ENCODE results near the gene SGCD.
"Not testable (repeated sequence)": the region's sequence is repeated elsewhere in the genome, so short reads cannot be mapped to it uniquely, and the experiment has no call there.

Gene SGCD

DNA sequence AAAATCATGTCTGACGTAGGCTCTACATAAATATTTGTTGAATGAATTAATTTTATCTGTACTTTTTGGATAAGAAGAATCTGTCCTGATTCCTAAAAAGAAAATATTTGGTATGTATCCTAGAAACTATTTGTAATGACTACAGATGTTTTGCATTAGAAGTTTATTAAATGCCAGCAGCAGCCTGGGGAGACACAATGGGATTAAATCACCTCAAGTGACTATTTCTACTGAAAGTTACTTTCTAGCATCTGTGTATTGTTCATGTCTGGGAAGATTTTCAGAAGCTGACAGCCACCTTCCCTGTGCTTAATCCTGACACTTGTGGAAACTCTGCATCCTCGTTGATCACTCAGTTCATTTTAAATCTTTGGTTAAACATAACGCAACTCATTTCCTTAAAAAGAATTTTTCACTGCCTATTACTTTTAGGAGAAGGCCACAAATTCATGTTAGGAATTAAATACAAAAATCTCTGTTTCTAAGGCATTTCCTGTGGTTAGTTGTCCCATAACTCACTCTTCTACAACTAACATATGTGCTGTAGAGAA lies 313.8 kb downstream of the SGCD start:
- Histone ChIP-seq H3K4me3 (ENCODE audit: low read length) (no peak overlapping the region), H3K9ac (ENCODE audit: low read length) (no peak overlapping the region), H3K9me3 (ENCODE audit: control insufficient read depth, low read length) (no peaks in the 10 kb centered on the region), H3K4me1 (ENCODE audit: control insufficient read depth, insufficient read depth, low read length) (peaks cover 12% of the 10 kb centered on the region), H3K36me3 (ENCODE audit: control insufficient read depth, insufficient read depth, low read length, severe bottlenecking) (no peaks in the 10 kb centered on the region), H3K27me3 (replicated peaks; ENCODE audit: control insufficient read depth, insufficient read depth, low read length) (no peaks in the 10 kb centered on the region)
- peak; percentile 70 for DNase-seq (ENCODE audit: low read depth)

DNA sequence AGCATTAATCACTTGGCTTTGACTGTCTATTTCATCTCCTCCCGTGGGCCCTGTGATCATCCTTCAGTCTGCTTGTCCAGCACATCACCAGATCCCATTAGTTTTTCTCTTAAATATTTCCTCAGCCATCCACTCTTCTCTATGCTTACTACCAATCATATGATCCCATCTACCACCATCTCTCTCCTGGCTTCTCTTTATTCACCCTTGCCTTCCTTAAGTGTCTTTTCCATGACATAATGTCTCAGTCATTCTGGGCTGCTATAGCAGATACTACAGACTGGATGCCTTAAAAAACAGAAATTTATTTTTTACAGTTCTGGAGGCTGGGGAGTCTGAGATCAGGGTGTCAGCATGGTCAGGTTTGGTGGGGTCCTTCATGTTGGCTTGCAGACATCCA lies 314.7 kb downstream of the SGCD start:
- no peaks in the 10 kb centered on the region for H3K27me3 ChIP-seq (replicated peaks; ENCODE audit: control insufficient read depth, insufficient read depth, low read length)
- no peaks in the 10 kb centered on the region for H3K36me3 ChIP-seq (ENCODE audit: control insufficient read depth, insufficient read depth, low read length, severe bottlenecking)
- H3K4me1 ChIP-seq (ENCODE audit: control insufficient read depth, insufficient read depth, low read length): peaks cover 12% of the 10 kb centered on the region
- no peak overlapping the region for H3K9ac ChIP-seq (ENCODE audit: low read length)
- DNase-seq (ENCODE audit: low read depth): peak; percentile 17
- H3K9me3 ChIP-seq (ENCODE audit: control insufficient read depth, low read length): no peaks in the 10 kb centered on the region
- H3K4me3 ChIP-seq (ENCODE audit: low read length): no peak overlapping the region

DNA sequence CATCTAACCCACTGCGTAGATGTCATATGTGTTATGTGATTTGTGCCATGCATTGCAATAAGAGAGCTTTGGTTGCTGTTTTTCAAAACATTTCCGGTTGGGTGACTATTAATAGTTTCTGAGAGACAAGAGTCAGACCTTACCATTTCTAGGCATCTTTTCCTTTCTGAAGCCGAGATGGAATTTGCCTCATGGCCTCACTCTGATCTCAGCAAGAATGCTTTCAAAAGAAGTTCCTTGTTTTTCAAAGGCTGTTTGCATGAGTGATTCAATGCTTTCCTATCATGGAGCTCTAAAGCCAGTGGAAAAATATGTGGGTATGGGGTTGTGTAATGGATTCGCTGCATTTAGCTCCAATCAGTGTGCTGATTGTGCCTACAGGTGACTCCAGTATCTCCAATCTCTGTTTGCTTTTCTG lies 320.1 kb downstream of the SGCD start:
- H3K9ac ChIP-seq (ENCODE audit: low read length): no peak overlapping the region
- no peaks in the 10 kb centered on the region for H3K27me3 ChIP-seq (replicated peaks; ENCODE audit: control insufficient read depth, insufficient read depth, low read length)
- H3K36me3 ChIP-seq (ENCODE audit: control insufficient read depth, insufficient read depth, low read length, severe bottlenecking): no peaks in the 10 kb centered on the region
- H3K4me3 ChIP-seq (ENCODE audit: low read length): no peak overlapping the region
- no peaks in the 10 kb centered on the region for H3K9me3 ChIP-seq (ENCODE audit: control insufficient read depth, low read length)
- no peaks in the 10 kb centered on the region for H3K4me1 ChIP-seq (ENCODE audit: control insufficient read depth, insufficient read depth, low read length)
- DNase-seq (ENCODE audit: low read depth): peak; percentile 11

GRCh38 chr5:156654444-156654843 lies 327.5 kb downstream of the SGCD start:
- no peak overlapping the region for H3K9ac ChIP-seq (ENCODE audit: low read length)
- H3K4me1 ChIP-seq (ENCODE audit: control insufficient read depth, insufficient read depth, low read length): no peaks in the 10 kb centered on the region
- H3K27me3 ChIP-seq (replicated peaks; ENCODE audit: control insufficient read depth, insufficient read depth, low read length): no peaks in the 10 kb centered on the region
- H3K9me3 ChIP-seq (ENCODE audit: control insufficient read depth, low read length): no peaks in the 10 kb centered on the region
- no peaks in the 10 kb centered on the region for H3K36me3 ChIP-seq (ENCODE audit: control insufficient read depth, insufficient read depth, low read length, severe bottlenecking)
- DNase-seq (ENCODE audit: low read depth): no peak
- no peak overlapping the region for H3K4me3 ChIP-seq (ENCODE audit: low read length)

GRCh38 chr5:156655732-156656131 lies 328.8 kb downstream of the SGCD start:
- Histone ChIP-seq H3K9ac (ENCODE audit: low read length) (no peak overlapping the region), H3K36me3 (ENCODE audit: control insufficient read depth, insufficient read depth, low read length, severe bottlenecking) (no peaks in the 10 kb centered on the region), H3K27me3 (replicated peaks; ENCODE audit: control insufficient read depth, insufficient read depth, low read length) (no peaks in the 10 kb centered on the region), H3K4me3 (ENCODE audit: low read length) (no peak overlapping the region), H3K9me3 (ENCODE audit: control insufficient read depth, low read length) (no peaks in the 10 kb centered on the region), H3K4me1 (ENCODE audit: control insufficient read depth, insufficient read depth, low read length) (no peaks in the 10 kb centered on the region)
- DNase-seq (ENCODE audit: low read depth): no peak

- not testable (repeated sequence) for H3K4me3 ChIP-seq (ENCODE audit: low read length); H3K9me3 ChIP-seq (ENCODE audit: control insufficient read depth, low read length); H3K36me3 ChIP-seq (ENCODE audit: control insufficient read depth, insufficient read depth, low read length, severe bottlenecking); H3K27me3 ChIP-seq (replicated peaks; ENCODE audit: control insufficient read depth, insufficient read depth, low read length); H3K4me1 ChIP-seq (ENCODE audit: control insufficient read depth, insufficient read depth, low read length); DNase-seq (ENCODE audit: low read depth); H3K9ac ChIP-seq (ENCODE audit: low read length)
Measured at GRCh38 chr5:156664832-156665231, 337.9 kb downstream of the SGCD start.

GRCh38 chr5:156666686-156667085 lies 339.7 kb downstream of the SGCD start:
- not testable (repeated sequence) for H3K36me3 ChIP-seq (ENCODE audit: control insufficient read depth, insufficient read depth, low read length, severe bottlenecking); H3K9me3 ChIP-seq (ENCODE audit: control insufficient read depth, low read length); H3K9ac ChIP-seq (ENCODE audit: low read length); H3K27me3 ChIP-seq (replicated peaks; ENCODE audit: control insufficient read depth, insufficient read depth, low read length); DNase-seq (ENCODE audit: low read depth); H3K4me1 ChIP-seq (ENCODE audit: control insufficient read depth, insufficient read depth, low read length); H3K4me3 ChIP-seq (ENCODE audit: low read length)

DNA sequence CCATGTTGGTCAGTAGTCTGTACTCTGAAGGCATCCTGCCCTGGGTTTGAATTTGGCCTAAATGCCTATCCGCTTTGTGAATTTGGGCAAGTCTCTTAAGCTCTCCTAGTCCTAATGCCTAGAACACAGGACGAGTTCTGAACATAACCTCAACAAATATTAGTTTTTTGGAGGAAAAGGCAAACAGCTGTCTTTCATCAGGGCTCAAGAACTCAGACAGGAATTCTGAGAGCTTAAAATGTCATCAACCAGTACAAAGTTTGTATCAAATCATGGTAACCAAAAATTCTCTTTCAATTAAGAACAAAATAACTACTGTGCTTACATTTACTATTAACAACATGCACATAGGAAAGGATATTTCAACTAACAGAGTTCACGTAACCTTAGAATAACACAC lies 340.7 kb downstream of the SGCD start:
- DNase-seq (ENCODE audit: low read depth): peak; percentile 17
- Histone ChIP-seq H3K9me3 (ENCODE audit: control insufficient read depth, low read length) (no peaks in the 10 kb centered on the region), H3K9ac (ENCODE audit: low read length) (no peak overlapping the region), H3K4me1 (ENCODE audit: control insufficient read depth, insufficient read depth, low read length) (no peaks in the 10 kb centered on the region), H3K27me3 (replicated peaks; ENCODE audit: control insufficient read depth, insufficient read depth, low read length) (no peaks in the 10 kb centered on the region), H3K36me3 (ENCODE audit: control insufficient read depth, insufficient read depth, low read length, severe bottlenecking) (no peaks in the 10 kb centered on the region), H3K4me3 (ENCODE audit: low read length) (no peak overlapping the region)

DNA sequence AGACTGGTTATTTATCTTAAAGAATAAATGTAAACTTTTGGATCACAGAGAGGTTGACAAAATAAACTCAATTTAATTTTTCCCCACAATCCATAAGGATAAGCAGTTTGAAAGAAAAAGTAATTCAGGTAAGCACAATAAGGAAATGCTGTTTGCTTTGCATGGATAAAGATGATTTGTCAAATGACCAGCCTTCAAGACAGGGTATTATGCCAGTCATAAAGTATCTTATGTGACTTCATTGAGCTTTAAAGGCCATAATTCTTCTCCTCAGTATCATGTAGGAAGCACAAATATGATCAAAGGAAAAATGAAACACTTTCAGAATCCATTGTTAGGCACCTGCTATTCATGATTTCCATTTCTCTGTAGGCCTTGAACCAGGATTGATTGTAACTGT lies 342.5 kb downstream of the SGCD start:
- Histone ChIP-seq H3K4me3 (ENCODE audit: low read length) (no peak overlapping the region), H3K36me3 (ENCODE audit: control insufficient read depth, insufficient read depth, low read length, severe bottlenecking) (no peaks in the 10 kb centered on the region), H3K4me1 (ENCODE audit: control insufficient read depth, insufficient read depth, low read length) (no peaks in the 10 kb centered on the region), H3K27me3 (replicated peaks; ENCODE audit: control insufficient read depth, insufficient read depth, low read length) (no peaks in the 10 kb centered on the region), H3K9ac (ENCODE audit: low read length) (no peak overlapping the region), H3K9me3 (ENCODE audit: control insufficient read depth, low read length) (no peaks in the 10 kb centered on the region)
- DNase-seq (ENCODE audit: low read depth): no peak

- no peaks in the 10 kb centered on the region for H3K36me3 ChIP-seq (ENCODE audit: control insufficient read depth, insufficient read depth, low read length, severe bottlenecking)
- DNase-seq (ENCODE audit: low read depth): no peak
- no peaks in the 10 kb centered on the region for H3K27me3 ChIP-seq (replicated peaks; ENCODE audit: control insufficient read depth, insufficient read depth, low read length)
- H3K9ac ChIP-seq (ENCODE audit: low read length): no peak overlapping the region
- no peak overlapping the region for H3K4me3 ChIP-seq (ENCODE audit: low read length)
- no peaks in the 10 kb centered on the region for H3K9me3 ChIP-seq (ENCODE audit: control insufficient read depth, low read length)
- peaks cover 4% of the 10 kb centered on the region for H3K4me1 ChIP-seq (ENCODE audit: control insufficient read depth, insufficient read depth, low read length)
Measured at GRCh38 chr5:156670615-156671014, 343.7 kb downstream of the SGCD start.

DNA sequence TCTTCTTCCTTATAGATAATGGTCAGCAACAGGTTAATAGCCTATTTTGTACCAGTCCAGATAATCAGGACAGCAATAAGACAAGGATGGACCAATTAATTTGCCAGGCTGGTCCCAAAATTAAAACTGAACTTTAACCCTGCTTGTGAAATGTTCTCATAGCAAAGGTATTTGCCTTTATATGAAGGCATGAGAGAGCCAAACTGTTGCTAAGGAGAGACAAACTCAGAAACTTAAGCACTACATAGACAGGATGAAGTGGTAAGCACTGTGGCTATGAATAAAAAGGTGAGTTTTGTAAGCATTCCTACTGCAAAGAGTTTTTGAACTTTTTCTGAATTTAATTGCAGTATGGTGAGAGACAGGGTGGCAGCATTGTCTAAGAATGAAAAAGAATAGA lies 348.4 kb downstream of the SGCD start:
- Histone ChIP-seq H3K9me3 (ENCODE audit: control insufficient read depth, low read length) (no peaks in the 10 kb centered on the region), H3K36me3 (ENCODE audit: control insufficient read depth, insufficient read depth, low read length, severe bottlenecking) (no peaks in the 10 kb centered on the region), H3K4me1 (ENCODE audit: control insufficient read depth, insufficient read depth, low read length) (peaks cover 4% of the 10 kb centered on the region), H3K27me3 (replicated peaks; ENCODE audit: control insufficient read depth, insufficient read depth, low read length) (no peaks in the 10 kb centered on the region), H3K4me3 (ENCODE audit: low read length) (no peak overlapping the region), H3K9ac (ENCODE audit: low read length) (no peak overlapping the region)
- DNase-seq (ENCODE audit: low read depth): peak; percentile 29

- H3K27me3 ChIP-seq (replicated peaks; ENCODE audit: control insufficient read depth, insufficient read depth, low read length): no peaks in the 10 kb centered on the region
- H3K9me3 ChIP-seq (ENCODE audit: control insufficient read depth, low read length): no peaks in the 10 kb centered on the region
- H3K9ac ChIP-seq (ENCODE audit: low read length): no peak overlapping the region
- no peak overlapping the region for H3K4me3 ChIP-seq (ENCODE audit: low read length)
- H3K36me3 ChIP-seq (ENCODE audit: control insufficient read depth, insufficient read depth, low read length, severe bottlenecking): no peaks in the 10 kb centered on the region
- DNase-seq (ENCODE audit: low read depth): no peak
- peaks cover 4% of the 10 kb centered on the region for H3K4me1 ChIP-seq (ENCODE audit: control insufficient read depth, insufficient read depth, low read length)
Measured at GRCh38 chr5:156677963-156678362, 351.0 kb downstream of the SGCD start.

All from adipocyte (in vitro differentiated cells).